GM08714 (cell line): ENCODE measurements around the gene PGGHG.

ENCODE experiments used
- H3K4me3 ChIP-seq: fragments of 200-500 bp; sonication (Bioruptor generic); 2 replicates; pipeline ENCODE4 v1.5.1; 2014; ENCODE audit warnings: mild to moderate bottlenecking, low read length, inconsistent platforms
- ZNF274 ChIP-seq: IDR thresholded peaks from 2 replicates; pipeline ENCODE4 v1.6.1; 2012; ENCODE audit warnings: mild to moderate bottlenecking, low read depth, low read length

The PGGHG gene

DNA sequence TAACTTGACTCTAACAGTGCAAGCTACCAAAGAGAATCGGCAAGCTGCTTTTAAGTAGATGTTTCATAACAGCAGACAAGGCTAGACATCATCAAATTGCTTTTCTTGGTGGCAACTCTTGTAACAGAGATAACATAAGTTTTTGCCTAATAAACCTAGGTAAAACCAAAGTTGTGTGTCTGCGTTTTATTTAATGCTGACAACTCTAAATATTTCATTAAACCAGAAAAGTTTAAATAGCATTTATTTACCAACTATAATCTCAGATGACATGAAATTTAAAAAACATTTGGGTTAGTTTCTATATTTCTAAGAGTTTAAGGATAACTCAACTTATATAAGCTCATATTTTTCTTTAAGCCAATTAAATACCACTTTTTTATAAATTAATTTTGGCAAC lies 51.0 kb downstream of the PGGHG start:
- no peak overlapping the region for H3K4me3 ChIP-seq
- TF ChIP-seq ZNF274: no peak

GRCh38 chr11:340539-341512 lies 51.9 kb downstream of the PGGHG start:
- TF ChIP-seq ZNF274: no peak
- no peak overlapping the region for H3K4me3 ChIP-seq

GRCh38 chr11:342328-342727 lies 53.4 kb downstream of the PGGHG start:
- no peak overlapping the region for H3K4me3 ChIP-seq
- TF ChIP-seq ZNF274: no peak

DNA sequence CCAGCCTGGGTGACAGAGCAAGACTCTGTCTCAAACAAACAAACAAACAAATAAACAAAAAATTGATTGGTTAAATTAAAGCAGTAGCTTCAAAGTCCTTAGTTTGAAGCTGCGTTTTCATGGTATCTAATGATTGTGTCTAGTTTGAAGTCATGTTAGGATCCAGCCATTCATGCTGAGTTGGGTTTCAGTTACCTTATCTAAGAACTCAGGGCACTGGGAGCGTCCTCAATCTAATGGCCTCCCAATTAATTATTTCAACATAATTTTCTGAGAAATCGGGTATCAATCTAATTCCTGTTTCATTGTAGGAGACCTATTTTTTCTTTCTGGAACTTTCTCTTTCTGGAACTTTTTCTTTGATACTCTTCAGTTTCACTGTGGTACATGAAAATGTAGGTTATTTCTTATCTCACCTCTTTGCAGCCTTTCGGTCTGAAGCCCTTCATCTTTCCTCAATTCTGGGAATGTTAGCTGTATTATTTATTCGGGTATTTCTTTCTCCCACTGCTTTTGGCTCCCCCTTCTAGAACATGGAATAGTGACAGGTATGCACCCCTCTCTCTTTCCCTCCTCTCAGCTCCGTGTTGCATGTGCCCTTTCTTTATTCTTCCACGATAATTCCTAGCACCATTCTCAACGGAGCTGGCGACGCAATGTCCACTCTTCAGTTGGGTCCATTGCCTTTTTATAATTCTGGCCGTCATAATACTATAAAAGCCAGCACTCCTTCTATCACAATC lies 56.1 kb downstream of the PGGHG start:
- TF ChIP-seq ZNF274: no peak
- no peak overlapping the region for H3K4me3 ChIP-seq
